SHP77 treated with DMSO at 0.1 percent for 48 hours (cell line): Measurements from ENCODE around the gene VTI1A.

Source experiments
- DNase-seq: peaks from one replicate; lab custom pipeline; 2025; lab: John Stamatoyannopoulos, UW

The VTI1A gene

GRCh38 chr10:112785089-112785488 lies 338.1 kb downstream of the VTI1A start:
- DNase-seq = no peak

- DNase-seq = no peak
Measured at GRCh38 chr10:112789248-112789647, 342.2 kb downstream of the VTI1A start.

- no peak for DNase-seq
Measured at GRCh38 chr10:112790030-112790429, 343.0 kb downstream of the VTI1A start.

- DNase-seq = no peak
Measured at GRCh38 chr10:112790921-112791320, 343.9 kb downstream of the VTI1A start.

GRCh38 chr10:112791447-112791846 lies 344.4 kb downstream of the VTI1A start:
- no peak for DNase-seq

GRCh38 chr10:112792487-112793201 lies 345.6 kb downstream of the VTI1A start:
- DNase-seq = peak; percentile 25

DNA sequence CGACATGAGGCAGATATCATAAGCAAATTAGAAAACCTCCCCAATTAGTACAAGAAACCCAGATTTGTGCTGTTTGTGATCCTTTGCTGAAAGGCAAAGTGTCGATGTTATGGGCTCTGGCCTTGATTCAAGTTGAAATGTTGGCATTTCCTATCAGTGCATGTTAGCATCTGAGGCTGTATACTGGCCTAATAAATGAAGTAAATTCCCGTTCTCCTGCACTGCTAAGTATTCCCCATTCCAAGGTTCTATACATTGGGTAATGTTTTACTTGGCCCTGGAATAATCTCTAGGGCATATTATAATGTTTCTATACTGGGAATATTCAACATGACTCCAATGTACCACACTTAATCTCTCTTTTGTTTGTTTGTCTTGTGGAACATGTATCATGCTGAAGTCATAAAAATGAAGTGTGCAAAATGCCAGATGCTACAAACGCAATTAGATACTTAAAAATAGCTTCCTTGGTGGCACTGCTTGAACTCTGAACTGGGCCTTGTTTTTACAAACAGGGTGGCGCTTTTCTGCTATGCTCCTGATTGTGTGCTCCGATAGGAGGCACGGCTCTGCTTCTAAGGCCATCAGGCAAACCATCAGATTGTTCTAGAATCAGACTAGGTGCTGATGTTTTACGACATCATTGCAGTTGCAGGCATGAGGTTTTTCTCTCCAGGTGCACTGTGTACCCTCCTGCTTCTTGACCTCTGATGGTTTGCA lies 346.3 kb downstream of the VTI1A start:
- DNase-seq = peak; percentile 14

DNA sequence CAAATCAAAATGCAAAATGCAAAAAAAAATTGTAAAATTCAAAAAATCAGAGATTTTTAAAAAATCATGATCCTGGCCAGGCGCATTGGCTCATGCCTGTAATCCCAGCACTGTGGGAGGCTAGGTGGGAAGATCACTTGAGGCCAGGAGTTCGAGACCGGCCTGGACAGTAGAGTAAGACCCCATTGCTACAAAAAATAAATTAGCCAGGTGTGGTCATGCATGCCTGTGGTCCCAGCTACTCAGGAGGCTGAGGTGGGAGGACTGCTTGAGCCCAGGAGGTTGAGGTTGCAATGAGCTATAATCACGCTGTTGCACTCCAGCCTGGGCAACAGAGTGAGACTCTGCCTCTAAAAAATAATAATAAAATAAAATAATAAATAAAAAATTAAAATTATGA lies 347.2 kb downstream of the VTI1A start:
- no peak for DNase-seq

GRCh38 chr10:112795067-112795466 lies 348.1 kb downstream of the VTI1A start:
- DNase-seq = no peak

DNA sequence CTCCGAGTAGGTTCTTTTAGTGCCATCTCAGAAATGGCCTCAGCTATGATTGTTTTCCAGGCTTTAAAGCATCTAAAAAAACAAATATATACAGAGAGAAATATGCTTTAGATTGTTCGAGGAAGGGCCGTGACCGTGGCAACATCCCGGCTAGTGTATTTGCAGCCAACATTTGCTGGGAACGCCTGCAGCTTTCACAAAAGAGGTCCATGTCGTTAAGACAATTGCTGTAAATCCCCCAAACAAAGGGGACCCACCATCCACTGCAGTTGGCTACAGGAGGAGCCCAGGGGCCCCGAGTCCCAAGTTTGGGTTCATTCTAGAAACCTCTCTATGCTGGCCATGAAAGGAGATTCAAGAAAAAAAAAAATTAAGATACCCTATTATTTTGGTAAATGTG lies 350.2 kb downstream of the VTI1A start:
- no peak for DNase-seq

GRCh38 chr10:112797855-112798254 lies 350.8 kb downstream of the VTI1A start:
- no peak for DNase-seq

DNA sequence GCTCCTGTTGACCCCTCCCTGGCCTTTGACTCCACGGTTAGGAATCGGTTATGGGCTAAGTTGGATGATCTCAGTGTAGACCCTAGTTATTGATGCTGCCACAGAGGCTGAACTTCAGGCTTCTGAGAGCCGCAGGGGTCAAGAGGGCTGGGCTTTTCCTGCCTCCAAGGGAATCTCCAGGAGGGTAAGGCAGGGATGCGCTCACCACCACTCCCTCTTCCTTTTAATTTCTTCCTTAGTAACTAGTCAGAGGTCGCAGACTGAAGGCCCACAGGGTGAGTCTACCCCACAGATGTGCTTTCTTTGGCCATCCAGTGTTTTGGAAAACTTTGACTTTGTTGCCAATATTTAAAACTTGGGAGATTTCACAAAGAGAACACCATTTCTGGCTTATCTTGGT lies 352.0 kb downstream of the VTI1A start:
- no peak for DNase-seq

GRCh38 chr10:112799726-112800510 lies 352.9 kb downstream of the VTI1A start:
- DNase-seq = no peak

GRCh38 chr10:112801004-112801403 lies 354.0 kb downstream of the VTI1A start:
- no peak for DNase-seq

DNA sequence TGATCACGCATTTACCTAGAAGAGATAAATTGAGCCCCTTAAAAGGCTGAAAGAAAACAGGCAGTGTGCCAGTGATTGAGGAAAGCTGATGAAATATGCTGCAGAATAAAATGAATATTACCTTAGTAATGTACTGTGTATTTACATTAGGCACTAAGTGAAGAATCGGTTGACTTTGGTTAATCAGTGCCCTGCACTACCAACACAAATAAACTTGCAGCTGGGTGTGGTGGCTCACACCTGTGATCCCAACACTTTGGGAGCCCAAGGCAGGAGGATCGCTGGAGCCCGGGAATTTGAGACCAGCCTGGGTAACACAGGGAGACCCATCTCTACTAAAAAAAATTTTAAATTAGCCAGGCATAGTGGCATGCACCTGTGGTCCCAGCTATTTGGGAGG lies 354.7 kb downstream of the VTI1A start:
- no peak for DNase-seq

DNA sequence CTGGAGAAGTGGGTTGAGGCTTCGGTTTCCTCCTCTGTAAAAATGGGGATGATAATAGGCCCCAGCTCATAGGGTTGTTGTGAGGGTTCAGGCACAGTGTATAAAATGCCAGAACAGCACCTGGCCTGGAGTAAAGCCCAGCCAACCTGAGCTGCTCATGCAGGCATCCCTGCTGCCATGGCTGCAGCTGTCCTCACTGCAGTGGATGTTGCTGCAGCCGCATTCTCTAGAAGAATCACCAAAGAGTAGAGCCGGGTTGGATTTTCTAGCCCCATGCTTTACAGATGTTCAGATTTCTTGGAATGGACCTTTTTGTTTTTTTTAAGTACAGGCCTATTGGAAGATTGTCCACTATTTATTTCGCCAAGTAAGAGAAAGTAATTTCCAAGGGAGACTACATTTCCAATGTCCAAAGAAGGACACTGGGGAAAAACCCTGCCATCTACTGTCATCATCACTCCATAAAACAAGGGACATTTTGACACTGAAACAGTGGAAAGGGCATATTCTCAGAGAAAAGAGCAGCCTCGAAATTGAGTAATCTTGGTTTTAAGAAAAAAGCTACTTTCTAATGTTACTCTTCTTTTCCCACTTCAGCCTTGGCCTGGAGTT lies 355.5 kb downstream of the VTI1A start:
- no peak for DNase-seq

- DNase-seq = no peak
Measured at GRCh38 chr10:112803961-112804401, 357.0 kb downstream of the VTI1A start.

GRCh38 chr10:112805254-112805590 lies 358.2 kb downstream of the VTI1A start:
- DNase-seq = no peak

GRCh38 chr10:112805701-112806100 lies 358.7 kb downstream of the VTI1A start:
- no peak for DNase-seq

GRCh38 chr10:112807013-112807412 lies 360.0 kb downstream of the VTI1A start:
- DNase-seq = no peak

GRCh38 chr10:112809736-112810135 lies 362.7 kb downstream of the VTI1A start:
- DNase-seq = no peak

- DNase-seq = no peak
Measured at GRCh38 chr10:112810711-112811151, 363.7 kb downstream of the VTI1A start.
